ENCODE measurements around the gene RUSF1.
"Not testable (repeated sequence)": the region's sequence is repeated elsewhere in the genome, so short reads cannot be mapped to it uniquely, and the experiment has no call there.

Gene RUSF1

GRCh38 chr16:31451681-31452351 is 56.4 kb downstream of the RUSF1 start:
- no peak overlapping the region for H3K9ac ChIP-seq
- H3K27ac ChIP-seq, result no peak overlapping the region
- H3K4me1 ChIP-seq (ENCODE audit: low read depth, poor library complexity, severe bottlenecking), result peaks cover 4% of the 10 kb centered on the region
- H3K27me3 ChIP-seq (ENCODE audit: insufficient read depth, low read depth), result no peaks in the 10 kb centered on the region
- peak; percentile 39; the same call in 1 of the 2 replicates for TF ChIP-seq CTCF (conservative IDR thresholded peaks at IDR 0.05; ENCODE audit: low read depth, low read length)
- H3K79me2 ChIP-seq (ENCODE audit: insufficient read depth, low read depth), result peaks cover 11% of the 10 kb centered on the region; the same call in 1 of the 2 replicates
- no peak overlapping the region for H2AFZ ChIP-seq (ENCODE audit: low read depth)
- H3K4me2 ChIP-seq, result no peak overlapping the region
- H3K36me3 ChIP-seq (ENCODE audit: insufficient read depth), result no peaks in the 10 kb centered on the region
- no peak overlapping the region for H3K4me3 ChIP-seq (IDR thresholded peaks at IDR 0.05; ENCODE audit: insufficient read depth, low read depth, low read length)
- no peaks in the 10 kb centered on the region for H4K20me1 ChIP-seq (ENCODE audit: insufficient read depth)

GRCh38 chr16:31451201-31451600 is 57.0 kb downstream of the RUSF1 start:
- Histone ChIP-seq H3K79me2 (ENCODE audit: insufficient read depth, low read depth) (0 out of 2 replicates have a peak, but pooled peaks cover 7% of the 10 kb centered on the region), H3K4me3 (IDR thresholded peaks at IDR 0.05; ENCODE audit: insufficient read depth, low read depth, low read length) (no peak overlapping the region), H3K4me2 (no peak overlapping the region), H2AFZ (ENCODE audit: low read depth) (no peak overlapping the region), H3K27ac (no peak overlapping the region), H3K27me3 (ENCODE audit: insufficient read depth, low read depth) (no peaks in the 10 kb centered on the region), H3K36me3 (ENCODE audit: insufficient read depth) (no peaks in the 10 kb centered on the region), H3K9ac (no peak overlapping the region), H4K20me1 (ENCODE audit: insufficient read depth) (no peaks in the 10 kb centered on the region), H3K4me1 (ENCODE audit: low read depth, poor library complexity, severe bottlenecking) (no peaks in the 10 kb centered on the region)
- no peak for TF ChIP-seq CTCF (conservative IDR thresholded peaks at IDR 0.05; ENCODE audit: low read depth, low read length)

- not testable (repeated sequence) for H2AFZ ChIP-seq (ENCODE audit: low read depth); H3K4me2 ChIP-seq; H3K27me3 ChIP-seq (ENCODE audit: insufficient read depth, low read depth); H3K36me3 ChIP-seq (ENCODE audit: insufficient read depth); H3K9ac ChIP-seq; H4K20me1 ChIP-seq (ENCODE audit: insufficient read depth); H3K79me2 ChIP-seq (ENCODE audit: insufficient read depth, low read depth); H3K4me3 ChIP-seq (IDR thresholded peaks at IDR 0.05; ENCODE audit: insufficient read depth, low read depth, low read length); H3K27ac ChIP-seq; H3K4me1 ChIP-seq (ENCODE audit: low read depth, poor library complexity, severe bottlenecking)
Measured at GRCh38 chr16:31445931-31446330, 62.3 kb downstream of the RUSF1 start.

- H3K79me2 ChIP-seq (ENCODE audit: insufficient read depth, low read depth), result no peaks in the 10 kb centered on the region
- no peak overlapping the region for H2AFZ ChIP-seq (ENCODE audit: low read depth)
- peaks cover 6% of the 10 kb centered on the region for H3K4me1 ChIP-seq (ENCODE audit: low read depth, poor library complexity, severe bottlenecking)
- no peak overlapping the region for H3K9ac ChIP-seq
- no peak overlapping the region for H3K4me3 ChIP-seq (IDR thresholded peaks at IDR 0.05; ENCODE audit: insufficient read depth, low read depth, low read length)
- no peak overlapping the region for H3K4me2 ChIP-seq
- no peak for TF ChIP-seq CTCF (conservative IDR thresholded peaks at IDR 0.05; ENCODE audit: low read depth, low read length)
- no peaks in the 10 kb centered on the region for H3K36me3 ChIP-seq (ENCODE audit: insufficient read depth)
- no peaks in the 10 kb centered on the region for H3K27me3 ChIP-seq (ENCODE audit: insufficient read depth, low read depth)
- H4K20me1 ChIP-seq (ENCODE audit: insufficient read depth), result no peaks in the 10 kb centered on the region
- H3K27ac ChIP-seq, result no peak overlapping the region
Measured at GRCh38 chr16:31441956-31442355, 66.2 kb downstream of the RUSF1 start.

- peaks cover 6% of the 10 kb centered on the region for H3K4me1 ChIP-seq (ENCODE audit: low read depth, poor library complexity, severe bottlenecking)
- no peak for TF ChIP-seq CTCF (conservative IDR thresholded peaks at IDR 0.05; ENCODE audit: low read depth, low read length)
- no peak overlapping the region for H3K4me2 ChIP-seq
- no peak overlapping the region for H3K9ac ChIP-seq
- H3K27me3 ChIP-seq (ENCODE audit: insufficient read depth, low read depth), result no peaks in the 10 kb centered on the region
- H3K27ac ChIP-seq, result no peak overlapping the region
- H2AFZ ChIP-seq (ENCODE audit: low read depth), result no peak overlapping the region
- H3K36me3 ChIP-seq (ENCODE audit: insufficient read depth), result no peaks in the 10 kb centered on the region
- H4K20me1 ChIP-seq (ENCODE audit: insufficient read depth), result no peaks in the 10 kb centered on the region
- no peak overlapping the region for H3K4me3 ChIP-seq (IDR thresholded peaks at IDR 0.05; ENCODE audit: insufficient read depth, low read depth, low read length)
- no peaks in the 10 kb centered on the region for H3K79me2 ChIP-seq (ENCODE audit: insufficient read depth, low read depth)
Measured at GRCh38 chr16:31440516-31441184, 67.5 kb downstream of the RUSF1 start.
